H1 (cell line): ENCODE results near the gene COQ8B. TPM values are rescaled to one million over a fixed set of nuclear protein-coding genes. Genes with fewer than 3 reads are reported as not detected.

ENCODE experiments used
- CTCF ChIA-PET: fragments of 300-600 bp; sonication (Branson Sonifier 250); formaldehyde crosslinking; loops from one replicate; lab custom pipeline; 2021; ENCODE audit not compliant: partially characterized antibody; lab: Charles Lee
- POLR2A ChIA-PET: fragments of 300-600 bp; sonication (Branson Sonifier 250); formaldehyde crosslinking; loops from one replicate; lab custom pipeline; 2021; ENCODE audit warnings: inconsistent platforms; ENCODE audit not compliant: partially characterized antibody; lab: Charles Lee
- DNase-seq, 2 experiments: peaks; one replicate each; pipeline versions ENCODE4 v3.0.0 to v3.0.0-alpha.2; 2010 to 2022; ENCODE audit warnings: low spot score in 2 of 2, low read depth in 1 of 2, mixed read lengths in 1 of 2
- FAIRE-seq: peaks from 2 replicates; lab custom pipeline; 2011; peaks lifted over from hg19 to GRCh38; lab: Jason Lieb, UNC
- H2AFZ ChIP-seq: 2 replicates; pipeline ENCODE4 v1.8.1; 2012; ENCODE audit warnings: low read length, inconsistent platforms
- H2AK5ac ChIP-seq: 2 replicates; pipeline ENCODE4 v1.6.1; 2013; ENCODE audit warnings: low read depth, low read length
- H2BK120ac ChIP-seq: replicated peaks from 2 replicates; pipeline ENCODE3; 2013; ENCODE audit warnings: low read depth, low read length, inconsistent platforms
- H2BK12ac ChIP-seq: 2 replicates; pipeline ENCODE4 v1.6.1; 2013; ENCODE audit warnings: low read depth, low read length
- H2BK15ac ChIP-seq: 2 replicates; pipeline ENCODE4 v1.6.1; 2013; ENCODE audit warnings: low read length
- H2BK20ac ChIP-seq: 2 replicates; pipeline ENCODE4 v1.6.1; 2013; ENCODE audit warnings: low read length
- H2BK5ac ChIP-seq: 2 replicates; pipeline ENCODE4 v1.6.1; 2013; ENCODE audit warnings: low read depth, low read length
- H3K14ac ChIP-seq: 2 replicates; pipeline ENCODE4 v1.6.1; 2013; ENCODE audit warnings: inconsistent platforms; ENCODE audit not compliant: insufficient read length
- H3K18ac ChIP-seq: 2 replicates; pipeline ENCODE4 v1.6.1; 2013; ENCODE audit warnings: low read length; ENCODE audit errors: extremely low read depth
- H3K23ac ChIP-seq: 2 replicates; pipeline ENCODE4 v1.6.1; 2013; ENCODE audit warnings: inconsistent platforms; ENCODE audit not compliant: insufficient read length
- H3K23me2 ChIP-seq: 2 replicates; pipeline ENCODE4 v1.6.1; 2013; ENCODE audit warnings: low read depth, low read length
- H3K27ac ChIP-seq: 2 replicates; pipeline ENCODE4 v1.6.1; 2011; ENCODE audit warnings: low read depth, low read length, inconsistent platforms
- H3K27me3 ChIP-seq, 4 experiments: replicated peaks in 1 of 4; 1 replicate in 1 of 4; 2 replicates in 3 of 4; pipeline versions ENCODE4 v1.6.1 to v1.8.1; 2011 to 2013; ENCODE audit warnings: low read length in 3 of 4, mild to moderate bottlenecking in 3 of 4, inconsistent platforms in 2 of 4, mixed read lengths in 2 of 4, moderate library complexity in 1 of 4; ENCODE audit not compliant: control insufficient read depth in 3 of 4, insufficient read depth in 3 of 4; ENCODE audit errors: extremely low read depth in 1 of 4
- H3K36me3 ChIP-seq, 4 experiments: 2 replicates each; pipeline versions ENCODE4 v1.6.1 to v1.8.1; 2011 to 2013; ENCODE audit warnings: mild to moderate bottlenecking in 4 of 4, low read length in 3 of 4, moderate library complexity in 2 of 4, control low read depth in 1 of 4, inconsistent platforms in 1 of 4; ENCODE audit not compliant: insufficient read depth in 4 of 4, control insufficient read depth in 2 of 4
- H3K4ac ChIP-seq: replicated peaks from 2 replicates; pipeline ENCODE3; 2013; ENCODE audit warnings: low read length, low read depth, mixed read lengths, inconsistent platforms; ENCODE audit not compliant: insufficient read length
- H3K4me1 ChIP-seq, 4 experiments: replicated peaks in 1 of 4; 1 replicate in 1 of 4; 2 replicates in 3 of 4; pipeline versions ENCODE4 v1.6.1 to v1.8.1; 2011 to 2013; ENCODE audit warnings: low read length in 3 of 4, inconsistent platforms in 2 of 4, mixed read lengths in 1 of 4; ENCODE audit not compliant: insufficient read depth in 4 of 4, control insufficient read depth in 3 of 4
- H3K4me2 ChIP-seq, 2 experiments: 2 replicates each; pipeline versions ENCODE4 v1.6.1 to v1.8.1; 2011 to 2013; ENCODE audit warnings: low read depth in 2 of 2, low read length in 2 of 2, control low read depth in 1 of 2, inconsistent platforms in 1 of 2, mild to moderate bottlenecking in 1 of 2; ENCODE audit not compliant: insufficient read depth in 1 of 2
- H3K4me3 ChIP-seq, 4 experiments: fragments of 200-600, 300-600 bp in 1 of 4; sonication (generic), shearing (Covaris generic), sonication (Bioruptor Twin) in 1 of 4; 2 replicates each; pipeline versions ENCODE4 v1.5.1 to v1.8.1; 2011 to 2016; ENCODE audit warnings: low read length in 4 of 4, low read depth in 3 of 4, control low read depth in 2 of 4, inconsistent platforms in 2 of 4, mild to moderate bottlenecking in 2 of 4, mixed read lengths in 1 of 4, moderate library complexity in 1 of 4; ENCODE audit not compliant: insufficient read depth in 2 of 4; ENCODE audit errors: extremely low read depth in 1 of 4
- H3K56ac ChIP-seq: replicated peaks from 2 replicates; pipeline ENCODE3; 2013; ENCODE audit warnings: low read depth, mild to moderate bottlenecking, mixed read lengths, low read length, inconsistent platforms; ENCODE audit not compliant: insufficient read length
- H3K79me1 ChIP-seq: 2 replicates; pipeline ENCODE4 v1.6.1; 2013; ENCODE audit warnings: low read depth, low read length, control low read depth
- H3K79me2 ChIP-seq, 2 experiments: 2 replicates each; pipeline versions ENCODE4 v1.6.1 to v1.8.1; 2012 to 2013; ENCODE audit warnings: low read length in 2 of 2, mild to moderate bottlenecking in 2 of 2, inconsistent platforms in 1 of 2; ENCODE audit not compliant: insufficient read depth in 2 of 2, control insufficient read depth in 1 of 2
- H3K9ac ChIP-seq, 4 experiments: replicated peaks in 1 of 4; 1 replicate in 1 of 4; 2 replicates in 3 of 4; pipeline versions ENCODE4 v1.6.1 to v1.8.1; 2011 to 2013; ENCODE audit warnings: low read depth in 3 of 4, low read length in 3 of 4, control low read depth in 2 of 4, mild to moderate bottlenecking in 2 of 4, moderate library complexity in 2 of 4, inconsistent platforms in 1 of 4; ENCODE audit errors: extremely low read depth in 1 of 4
- H3K9me3 ChIP-seq, 2 experiments: 2 replicates each; pipeline versions ENCODE4 v1.6.1 to v1.8.1; 2012 to 2013; ENCODE audit warnings: mild to moderate bottlenecking in 2 of 2, moderate library complexity in 2 of 2, control low read depth in 1 of 2, inconsistent platforms in 1 of 2, low read depth in 1 of 2, low read length in 1 of 2, mixed read lengths in 1 of 2; ENCODE audit not compliant: insufficient read depth in 2 of 2
- H4K20me1 ChIP-seq, 2 experiments: replicated peaks in 1 of 2; 2 replicates each; pipeline versions ENCODE3 to v1.8.1; 2011 to 2013; ENCODE audit warnings: inconsistent platforms in 2 of 2, low read length in 2 of 2, mild to moderate bottlenecking in 1 of 2; ENCODE audit not compliant: insufficient read depth in 2 of 2, control insufficient read depth in 1 of 2
- H4K5ac ChIP-seq: 2 replicates; pipeline ENCODE4 v1.6.1; 2013; ENCODE audit warnings: low read length, low read depth, mixed read lengths, inconsistent platforms; ENCODE audit not compliant: insufficient read length
- H4K8ac ChIP-seq: 2 replicates; pipeline ENCODE4 v1.8.0; 2013; ENCODE audit warnings: mild to moderate bottlenecking, moderate library complexity, low read length, inconsistent platforms; ENCODE audit not compliant: insufficient read depth; ENCODE audit errors: extremely low read depth
- H4K91ac ChIP-seq: replicated peaks from 2 replicates; pipeline ENCODE3; 2013; ENCODE audit warnings: low read length, mixed read lengths, inconsistent platforms; ENCODE audit not compliant: insufficient read length
- ASH2L ChIP-seq: fragments of 200-600, 300-600 bp; sonication (generic); IDR thresholded peaks from one replicate; pipeline ENCODE4 v1.7.1; 2017; ENCODE audit warnings: low read length
- CHD2 ChIP-seq: IDR thresholded peaks from 2 replicates; pipeline ENCODE4 v1.6.1; 2012; ENCODE audit warnings: low read length, improper control_type of control experiment
- HDAC2 ChIP-seq, 2 experiments: fragments of 300-600 bp in 1 of 2; sonication (generic) in 1 of 2; IDR thresholded peaks; 2 replicates each; pipeline ENCODE4 v1.6.1; 2011 to 2012; ENCODE audit warnings: low read depth in 2 of 2, low read length in 2 of 2, mild to moderate bottlenecking in 2 of 2, moderate library complexity in 2 of 2, borderline replicate concordance in 1 of 2, inconsistent platforms in 1 of 2
- POLR2AphosphoS5 ChIP-seq: IDR thresholded peaks from 2 replicates; pipeline ENCODE4 v1.6.1; 2011; ENCODE audit warnings: low read depth, low read length
- RNF2 ChIP-seq: fragments of 200-900, 300-1000 bp; sonication (generic); IDR thresholded peaks from 2 replicates; pipeline ENCODE4 v1.7.1; 2016; ENCODE audit warnings: borderline replicate concordance, low read depth, mild to moderate bottlenecking, antibody characterized with exemption, low read length; ENCODE audit not compliant: poor library complexity, severe bottlenecking; ENCODE audit errors: missing control alignments
- TAF7 ChIP-seq: optimal IDR thresholded peaks from 2 replicates; pipeline ENCODE3; 2011; ENCODE audit warnings: low read depth, mild to moderate bottlenecking, inconsistent platforms, low read length, moderate library complexity, borderline replicate concordance
- TBP ChIP-seq: IDR thresholded peaks from 2 replicates; pipeline ENCODE4 v1.6.1; 2011; ENCODE audit warnings: low read depth, low read length, improper control_type of control experiment
- WGBS, 2 experiments: shearing (Covaris generic) in 1 of 2; methylation state at CpG; one replicate each; pipeline versions ENCODE4 v1.1.6 to v1.1.7; 2013 to 2015; ENCODE audit warnings: low lambda C conversion rate in 2 of 2, mixed read lengths in 2 of 2, inconsistent platforms in 1 of 2, low coverage in 1 of 2, missing lambda C conversion rate in 1 of 2; ENCODE audit not compliant: insufficient replicate concordance in 2 of 2, insufficient coverage in 1 of 2, insufficient read length in 1 of 2; ENCODE audit errors: extremely low coverage in 1 of 2, missing lambda C conversion rate in 1 of 2; 5-methylcytosine and 5-hydroxymethylcytosine counted together
- polyA plus RNA-seq, 7 experiments: library from polyadenylated mRNA; depleted of rRNA in 3 of 7; stranded (reverse) in 5 of 7; unstranded in 2 of 7; fragments of >200 nt in 5 of 7; fragments of 200-250 nt in 2 of 7; gene quantifications; 1 replicate in 5 of 7; 2 replicates in 1 of 7; 4 replicates in 1 of 7; pipeline versions ENCODE4 v1.2.1 to v1.2.3, GENCODE V29; 2011 to 2013; ENCODE audit warnings: missing spikeins in 2 of 7, mixed read lengths in 2 of 7
- total RNA-seq: library from RNA; stranded (reverse); fragmentation: NEBNext Ultra II Directional; extraction: Animal tissue kit (Norgen Biotek cat#: 25700); gene quantifications from 2 replicates; pipeline ENCODE4 v1.2.1, GENCODE V29; 2021

Gene COQ8B
- total and polyA plus RNA-seq, 2 of the 8 experiments (the other 6 are each of a cell fraction or from before 2014, with no cell fraction given), result 41.7 to 46.1 TPM

DNA sequence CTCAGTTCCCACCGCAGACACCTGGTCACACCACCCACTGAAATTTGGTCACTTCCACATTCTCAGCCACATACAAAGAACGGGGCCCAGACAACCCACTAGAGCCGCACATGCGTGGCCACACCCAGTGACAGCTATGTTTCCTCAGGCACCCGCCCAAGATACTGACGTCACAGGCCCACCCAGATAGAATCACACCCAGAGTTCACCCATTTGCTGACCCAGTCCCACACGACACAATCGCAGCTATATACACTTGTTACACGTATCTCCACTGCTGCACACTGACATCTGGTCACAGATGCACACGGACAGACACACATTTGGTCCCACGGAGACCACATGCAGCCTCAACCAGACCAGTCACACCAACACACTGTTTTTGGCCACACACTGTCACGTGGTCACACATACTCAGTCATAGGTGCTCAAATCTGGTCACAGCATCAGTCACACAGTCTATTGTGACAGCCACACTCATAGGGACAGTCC is 29.1 kb downstream of the COQ8B start:
- H3K23ac ChIP-seq, result no peak overlapping the region
- CTCF ChIA-PET, result interaction anchor here (1.6 to 1.7 kb wide), 2 partner anchors 15 to 25 kb away, joined by 5 to 6 read pairs; no protein-coding TSS in a partner anchor
- no peak for TF ChIP-seq POLR2AphosphoS5
- TF ChIP-seq TAF7, result no peak
- TF ChIP-seq TBP, result no peak
- no peak for TF ChIP-seq ASH2L
- TF ChIP-seq HDAC2 (IDR thresholded peaks at IDR 0.05; ENCODE audit: borderline replicate concordance in 1 of 2, low read depth in 2 of 2, low read length in 2 of 2), result no peak
- TF ChIP-seq RNF2, result no peak
- no peak for TF ChIP-seq CHD2

More for the DNA sequence above, 29.1 kb downstream of the COQ8B start:
- DNase-seq, result no peak
- Histone ChIP-seq H2AFZ (no peak overlapping the region), H3K27me3 (no peaks in the 10 kb centered on the region), H3K4ac (no peak overlapping the region), H4K8ac (no peak overlapping the region), H4K20me1 (peaks cover 6 to 21% of the 10 kb centered on the region in 2 experiments), H2AK5ac (no peak overlapping the region), H3K79me1 (peaks cover 12% of the 10 kb centered on the region), H3K4me3 (no peak overlapping the region), H2BK120ac (no peak overlapping the region), H3K18ac (no peak overlapping the region), H3K36me3 (peaks cover 4 to 21% (median 8%) of the 10 kb centered on the region in 4 experiments; a peak in 5 of 8 replicates), H3K9me3 (no peaks in the 10 kb centered on the region), H4K91ac (no peak overlapping the region), H3K4me2 (no peak overlapping the region; a peak in 1 of 4 replicates), H2BK20ac (no peak overlapping the region), H3K23me2 (peaks cover 16% of the 10 kb centered on the region), H4K5ac (no peak overlapping the region), H2BK12ac (0 out of 2 replicates have a peak overlapping the region, but pooled peaks have one; percentile 20), H3K4me1 (peaks cover 0 to 25% (median 15%) of the 10 kb centered on the region in 4 experiments; a peak in 6 of 7 replicates), H3K14ac (no peak overlapping the region), H3K56ac (no peak overlapping the region), H3K9ac (no peak overlapping the region), H3K27ac (no peak overlapping the region), H2BK15ac (no peak overlapping the region), H3K79me2 (peaks cover 0 to 21% of the 10 kb centered on the region in 2 experiments; a peak in 3 of 4 replicates), H2BK5ac (no peak overlapping the region; the same call in 1 of the 2 replicates)
- WGBS, 2 experiments, result 91% methylated on average over 12 of the region's 12 CpGs; no CpG with 5 or more reads in 1 of the 2 experiments
- FAIRE-seq, result no peak
- POLR2A ChIA-PET, result no interaction called here
